ENCODE data around the gene COL1A2.

DNA sequence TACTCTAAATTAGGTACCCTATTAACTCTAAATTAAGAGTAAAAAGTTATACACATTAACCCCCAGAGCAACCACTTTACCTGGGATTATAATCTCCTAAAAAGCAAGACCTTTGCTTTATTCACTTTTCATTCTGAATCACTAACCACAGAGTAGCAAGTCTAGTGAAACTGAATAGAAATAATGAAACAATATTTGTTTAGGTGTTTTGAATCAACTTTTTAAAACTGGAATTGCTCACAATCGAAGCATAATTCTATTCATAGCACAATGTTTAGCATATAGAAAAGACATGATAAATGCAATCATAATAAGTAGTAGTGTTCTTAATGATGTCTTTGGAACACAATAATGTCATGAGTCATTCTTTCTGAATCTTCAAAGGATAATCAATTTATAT is 77.9 kb downstream of the COL1A2 start:
- TF ChIP-seq, protein P1, sequence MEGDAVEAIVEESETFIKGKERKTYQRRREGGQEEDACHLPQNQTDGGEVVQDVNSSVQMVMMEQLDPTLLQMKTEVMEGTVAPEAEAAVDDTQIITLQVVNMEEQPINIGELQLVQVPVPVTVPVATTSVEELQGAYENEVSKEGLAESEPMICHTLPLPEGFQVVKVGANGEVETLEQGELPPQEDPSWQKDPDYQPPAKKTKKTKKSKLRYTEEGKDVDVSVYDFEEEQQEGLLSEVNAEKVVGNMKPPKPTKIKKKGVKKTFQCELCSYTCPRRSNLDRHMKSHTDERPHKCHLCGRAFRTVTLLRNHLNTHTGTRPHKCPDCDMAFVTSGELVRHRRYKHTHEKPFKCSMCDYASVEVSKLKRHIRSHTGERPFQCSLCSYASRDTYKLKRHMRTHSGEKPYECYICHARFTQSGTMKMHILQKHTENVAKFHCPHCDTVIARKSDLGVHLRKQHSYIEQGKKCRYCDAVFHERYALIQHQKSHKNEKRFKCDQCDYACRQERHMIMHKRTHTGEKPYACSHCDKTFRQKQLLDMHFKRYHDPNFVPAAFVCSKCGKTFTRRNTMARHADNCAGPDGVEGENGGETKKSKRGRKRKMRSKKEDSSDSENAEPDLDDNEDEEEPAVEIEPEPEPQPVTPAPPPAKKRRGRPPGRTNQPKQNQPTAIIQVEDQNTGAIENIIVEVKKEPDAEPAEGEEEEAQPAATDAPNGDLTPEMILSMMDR (IDR thresholded peaks at IDR 0.05), result no peak
- TF ChIP-seq POLR2A (IDR thresholded peaks at IDR 0.05), result no peak
